HG03442 (cell line): ENCODE data around the gene EML3.

Experiments
- ATAC-seq: cut with Tn5 transposase; IDR thresholded peaks from one replicate; pipeline ENCODE4 v1.9.1; 2021; ENCODE audit warnings: mild to moderate bottlenecking, moderate library complexity; ENCODE audit not compliant: unreplicated experiment

The EML3 gene

DNA sequence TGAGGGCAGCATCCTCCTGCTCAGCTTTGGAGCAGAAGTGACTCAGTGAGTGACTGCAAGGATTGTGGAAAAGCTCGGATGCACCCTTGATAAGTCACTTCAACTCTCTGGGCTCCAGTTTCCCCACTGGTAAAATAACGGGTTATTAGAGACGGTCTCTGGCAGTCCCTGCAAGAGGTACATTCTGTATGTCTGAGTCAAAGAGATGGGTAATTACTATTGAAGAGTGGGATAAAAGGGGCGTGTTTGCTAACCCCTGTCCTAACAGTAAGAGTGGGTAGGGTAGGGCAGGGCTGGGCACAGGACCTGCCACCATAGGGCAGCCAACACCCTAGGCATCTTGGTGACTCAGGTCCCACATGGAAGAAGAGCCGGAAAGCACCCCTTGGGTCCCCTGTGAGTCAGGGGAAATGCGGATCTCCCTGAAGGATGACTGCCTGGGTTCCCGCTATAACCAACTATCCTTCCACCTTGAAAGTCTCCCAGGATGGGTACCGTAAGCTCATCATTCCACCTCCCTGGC is 58.7 kb downstream of the EML3 start:
- ATAC-seq = no peak

DNA sequence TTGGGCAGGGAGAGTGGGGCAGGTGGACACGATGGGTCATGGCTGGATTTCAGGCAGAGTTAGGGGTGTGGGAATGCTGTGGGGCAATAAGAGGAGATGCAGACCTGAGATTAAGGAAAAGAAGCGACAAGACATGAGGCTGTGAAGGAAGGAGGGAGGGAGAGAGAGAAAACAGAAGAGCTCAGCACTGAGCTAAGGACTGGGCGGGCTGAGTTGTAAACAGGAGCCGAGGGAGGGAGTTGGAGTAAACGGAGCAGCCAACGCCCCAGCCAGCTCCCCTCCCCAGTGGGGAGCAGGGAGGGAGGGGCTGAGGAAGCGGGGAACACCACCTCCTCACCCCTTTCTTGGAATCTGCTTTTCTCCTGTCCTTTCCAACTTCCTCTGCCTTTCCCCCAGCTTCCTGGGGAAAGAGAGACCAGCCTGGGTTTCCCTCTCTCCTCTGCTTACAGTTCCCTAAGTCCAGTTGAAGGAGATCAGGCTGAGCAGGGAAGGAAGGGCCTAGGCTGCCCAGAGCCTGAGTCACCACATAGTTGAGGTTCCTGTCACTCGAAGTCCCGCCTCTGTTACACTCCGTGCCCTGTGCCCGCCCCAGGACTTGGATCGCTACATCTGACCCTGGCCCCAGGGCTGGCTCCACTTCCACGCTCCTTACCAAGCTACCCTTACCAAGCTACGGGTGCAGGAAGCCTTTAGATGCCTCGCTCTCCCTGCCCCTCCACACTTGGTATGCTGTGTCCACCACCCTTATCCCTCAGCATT is 59.3 kb downstream of the EML3 start:
- no peak for ATAC-seq

DNA sequence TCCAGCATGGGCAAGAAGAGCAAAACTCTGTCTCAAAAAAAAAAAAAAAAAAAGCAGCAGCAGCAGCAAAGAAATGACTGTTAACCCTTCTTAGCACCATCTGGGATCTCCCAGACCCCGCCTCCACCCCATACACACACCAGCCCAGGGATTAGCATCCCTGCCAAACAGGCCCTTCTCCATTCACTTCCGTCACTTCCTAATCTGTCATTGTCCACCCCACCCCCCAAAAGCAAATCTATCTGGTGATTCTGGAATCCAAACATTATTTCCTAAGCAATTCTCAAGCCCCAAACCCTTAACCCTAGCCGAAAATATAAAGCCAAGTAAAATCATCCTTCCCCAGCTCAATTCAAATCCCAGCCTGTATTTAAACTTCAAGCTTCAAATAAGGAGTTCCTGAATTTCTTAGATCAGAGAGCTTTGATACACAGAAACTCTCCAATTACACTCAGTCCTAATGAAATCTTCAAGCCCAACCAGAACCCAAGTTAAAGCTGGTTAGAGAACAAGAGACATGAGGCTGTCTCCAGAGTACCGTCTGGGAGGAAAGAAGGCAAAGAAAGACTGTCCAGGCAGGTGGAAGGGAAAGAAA is 60.0 kb downstream of the EML3 start:
- ATAC-seq = no peak
